HG03108 (cell line): ENCODE results near the gene MUC6.

Experiments
- ATAC-seq: cut with Tn5 transposase; IDR thresholded peaks from one replicate; pipeline ENCODE4 v1.9.1; 2021; ENCODE audit warnings: moderate library complexity; ENCODE audit not compliant: unreplicated experiment

Gene MUC6

GRCh38 chr11:1038361-1038760 is 1.8 kb upstream of the MUC6 start:
- no peak for ATAC-seq

- no peak for ATAC-seq
Observed at GRCh38 chr11:1037506-1038055, 1.1 kb upstream of the MUC6 start.

- no peak for ATAC-seq
Observed at GRCh38 chr11:1036931-1037330, 413 bp upstream of the MUC6 start.

- ATAC-seq, result no peak
Observed at GRCh38 chr11:1035577-1036283, 788 bp downstream of the MUC6 start.

- no peak for ATAC-seq
Observed at GRCh38 chr11:1034456-1035295, 1.8 kb downstream of the MUC6 start.

GRCh38 chr11:1034001-1034400 is 2.5 kb downstream of the MUC6 start:
- ATAC-seq, result no peak

GRCh38 chr11:1033016-1033798 is 3.3 kb downstream of the MUC6 start:
- no peak for ATAC-seq

- no peak for ATAC-seq
Observed at GRCh38 chr11:1032310-1032891, 4.1 kb downstream of the MUC6 start.

- ATAC-seq, result no peak
Observed at GRCh38 chr11:1031121-1031899, 5.2 kb downstream of the MUC6 start.

- no peak for ATAC-seq
Observed at GRCh38 chr11:1030556-1030955, 6.0 kb downstream of the MUC6 start.

GRCh38 chr11:1030086-1030485 is 6.4 kb downstream of the MUC6 start:
- ATAC-seq, result no peak

- ATAC-seq, result no peak
Observed at GRCh38 chr11:1029654-1030053, 6.9 kb downstream of the MUC6 start.

GRCh38 chr11:1029051-1029450 is 7.5 kb downstream of the MUC6 start:
- no peak for ATAC-seq

GRCh38 chr11:1028616-1029015 is 7.9 kb downstream of the MUC6 start:
- ATAC-seq, result no peak

- no peak for ATAC-seq
Observed at GRCh38 chr11:1028291-1028540, 8.3 kb downstream of the MUC6 start.

- no peak for ATAC-seq
Observed at GRCh38 chr11:1027483-1028290, 8.8 kb downstream of the MUC6 start.

- ATAC-seq, result no peak
Observed at GRCh38 chr11:1026641-1027482, 9.7 kb downstream of the MUC6 start.

- ATAC-seq, result no peak
Observed at GRCh38 chr11:1026163-1026450, 10.4 kb downstream of the MUC6 start.
